IMR-90 (cell line): Measurements from ENCODE around the gene GZMM. TPM values are rescaled to one million over a fixed set of nuclear protein-coding genes. Genes with fewer than 3 reads are reported as not detected.
A peak's percentile ranks its signal among the peaks of the same experiment; 100 is the strongest.

Source experiments
- ATAC-seq: fragments of 200-7000 bp; cut with Tn5 transposase; 2 replicates; pipeline ENCODE4 v1.9.1; 2020; ENCODE audit warnings: low read depth, mild to moderate bottlenecking, moderate library complexity
- BruUV-seq: library from RNA; stranded (reverse); fragments of 400-500 nt; replicated peaks from 2 replicates; lab custom pipeline; 2021; lab: Mats Ljungman, UMichigan
- CTCF ChIA-PET: fragments of 300-600 bp; formaldehyde crosslinking; extraction: SDS; loops from one replicate; lab custom pipeline; 2021; ENCODE audit warnings: antibody characterized with exemption; lab: Yijun Ruan, JAX
- POLR2A ChIA-PET: fragments of 300-600 bp; sonication (Branson Sonifier 250); formaldehyde crosslinking; loops from one replicate; lab custom pipeline; 2022; ENCODE audit warnings: antibody characterized with exemption; ENCODE audit not compliant: unreplicated experiment; lab: Charles Lee
- DNase-seq: peaks from one replicate; pipeline ENCODE4 v3.0.0; 2013
- H2AFZ ChIP-seq: replicated peaks from 2 replicates; pipeline ENCODE3; 2013; ENCODE audit warnings: low read length, mild to moderate bottlenecking; ENCODE audit not compliant: poor library complexity
- H2AK5ac ChIP-seq: 2 replicates; pipeline ENCODE4 v1.6.1; 2013; ENCODE audit warnings: low read depth, low read length, inconsistent platforms
- H2AK9ac ChIP-seq: replicated peaks from 2 replicates; pipeline ENCODE3; 2013; ENCODE audit warnings: mild to moderate bottlenecking, low read depth, low read length, moderate library complexity; ENCODE audit not compliant: poor library complexity
- H2BK120ac ChIP-seq: 2 replicates; pipeline ENCODE4 v1.6.1; 2013; ENCODE audit warnings: low read depth, low read length, inconsistent platforms
- H2BK15ac ChIP-seq: 3 replicates; pipeline ENCODE4 v1.6.1; 2013; ENCODE audit warnings: low read depth, low read length, inconsistent platforms
- H2BK20ac ChIP-seq: 2 replicates; pipeline ENCODE4 v1.6.1; 2013; ENCODE audit warnings: low read depth, mild to moderate bottlenecking, inconsistent platforms, low read length, moderate library complexity
- H2BK5ac ChIP-seq: 2 replicates; pipeline ENCODE4 v1.6.1; 2013; ENCODE audit warnings: mild to moderate bottlenecking, low read depth, low read length, inconsistent platforms; ENCODE audit not compliant: poor library complexity, severe bottlenecking
- H3K14ac ChIP-seq: replicated peaks from 2 replicates; pipeline ENCODE4 v1.6.1; 2013; ENCODE audit warnings: low read depth, low read length, inconsistent platforms
- H3K18ac ChIP-seq: 2 replicates; pipeline ENCODE4 v1.6.1; 2013; ENCODE audit warnings: low read depth, low read length, control low read depth
- H3K23ac ChIP-seq: 2 replicates; pipeline ENCODE4 v1.6.1; 2013; ENCODE audit warnings: low read depth, low read length, inconsistent platforms
- H3K27ac ChIP-seq: 2 replicates; pipeline ENCODE4 v1.5.1; 2013; ENCODE audit warnings: mild to moderate bottlenecking, control low read depth, low read length; ENCODE audit not compliant: insufficient read depth
- H3K27me3 ChIP-seq: 2 replicates; pipeline ENCODE4 v1.6.1; 2013; ENCODE audit warnings: low read length; ENCODE audit not compliant: control insufficient read depth, insufficient read depth
- H3K36me3 ChIP-seq: 2 replicates; pipeline ENCODE4 v1.6.1; 2013; ENCODE audit warnings: low read length, mixed read lengths; ENCODE audit not compliant: control insufficient read depth, insufficient read depth
- H3K4ac ChIP-seq: 2 replicates; pipeline ENCODE4 v1.6.1; 2013; ENCODE audit warnings: low read depth, low read length, inconsistent platforms
- H3K4me1 ChIP-seq: 2 replicates; pipeline ENCODE4 v1.6.1; 2013; ENCODE audit warnings: low read length, mixed read lengths; ENCODE audit not compliant: control insufficient read depth, insufficient read depth
- H3K4me2 ChIP-seq: 2 replicates; pipeline ENCODE4 v1.6.1; 2013; ENCODE audit warnings: low read depth, mild to moderate bottlenecking, control low read depth, low read length, moderate library complexity
- H3K4me3 ChIP-seq: 2 replicates; pipeline ENCODE4 v1.5.1; 2013; ENCODE audit warnings: low read depth, mild to moderate bottlenecking, control low read depth, low read length, moderate library complexity; ENCODE audit not compliant: insufficient read depth
- H3K56ac ChIP-seq: 2 replicates; pipeline ENCODE4 v1.6.1; 2013; ENCODE audit warnings: low read length, inconsistent platforms; ENCODE audit not compliant: insufficient read depth; ENCODE audit errors: extremely low read depth
- H3K79me1 ChIP-seq, 2 experiments: 2 replicates each; pipeline ENCODE4 v1.6.1; 2013; ENCODE audit warnings: low read length in 2 of 2, inconsistent platforms in 1 of 2, low read depth in 1 of 2
- H3K9ac ChIP-seq: 2 replicates; pipeline ENCODE4 v1.6.1; 2013; ENCODE audit warnings: low read depth, low read length, control low read depth
- H3K9me1 ChIP-seq: 2 replicates; pipeline ENCODE4 v1.6.1; 2013; ENCODE audit warnings: low read length, inconsistent platforms; ENCODE audit not compliant: insufficient read depth
- H3K9me3 ChIP-seq: 2 replicates; pipeline ENCODE4 v1.6.1; 2013; ENCODE audit warnings: low read length; ENCODE audit not compliant: control insufficient read depth, insufficient read depth
- H4K20me1 ChIP-seq: 2 replicates; pipeline ENCODE4 v1.6.1; 2013; ENCODE audit warnings: low read length, inconsistent platforms; ENCODE audit not compliant: insufficient read depth
- H4K5ac ChIP-seq: 2 replicates; pipeline ENCODE4 v1.6.1; 2013; ENCODE audit warnings: mild to moderate bottlenecking, low read depth, low read length, control low read depth
- H4K8ac ChIP-seq, 2 experiments: 2 replicates each; pipeline ENCODE4 v1.6.1; 2013; ENCODE audit warnings: low read depth in 2 of 2, low read length in 2 of 2, control low read depth in 1 of 2, inconsistent platforms in 1 of 2
- H4K91ac ChIP-seq: 2 replicates; pipeline ENCODE4 v1.6.1; 2013; ENCODE audit warnings: low read depth, low read length, inconsistent platforms; ENCODE audit not compliant: insufficient read depth
- BHLHE40 ChIP-seq: fragments of 150-350 bp; IDR thresholded peaks from 2 replicates; pipeline ENCODE4 v1.6.1; 2016; ENCODE audit warnings: mild to moderate bottlenecking, low read depth, low read length
- CEBPB ChIP-seq: IDR thresholded peaks from 2 replicates; pipeline ENCODE4 v1.6.1; 2012; ENCODE audit warnings: low read depth, low read length, improper control_type of control experiment
- CHD1 ChIP-seq: IDR thresholded peaks from 2 replicates; pipeline ENCODE4 v1.6.1; 2012; ENCODE audit warnings: low read depth, low read length, improper control_type of control experiment
- CTCF ChIP-seq: conservative IDR thresholded peaks from 2 replicates; pipeline ENCODE4 v1.5.1; 2012; ENCODE audit warnings: mild to moderate bottlenecking, low read depth, low read length, improper control_type of control experiment
- FOS ChIP-seq: fragments of 150-350 bp; IDR thresholded peaks from 2 replicates; pipeline ENCODE4 v1.6.1; 2016; ENCODE audit warnings: low read depth, low read length
- MAFK ChIP-seq: IDR thresholded peaks from 2 replicates; pipeline ENCODE4 v1.6.1; 2012; ENCODE audit warnings: low read depth, low read length, improper control_type of control experiment
- MAZ ChIP-seq: IDR thresholded peaks from 2 replicates; pipeline ENCODE4 v1.6.1; 2012; ENCODE audit warnings: low read depth, mild to moderate bottlenecking, low read length, improper control_type of control experiment, moderate library complexity, borderline replicate concordance
- MXI1 ChIP-seq: IDR thresholded peaks from 2 replicates; pipeline ENCODE4 v1.6.1; 2012; ENCODE audit warnings: low read depth, mild to moderate bottlenecking, low read length, moderate library complexity, borderline replicate concordance
- NFE2L2 ChIP-seq: fragments of 150-350 bp; IDR thresholded peaks from 2 replicates; pipeline ENCODE4 v1.6.1; 2016; ENCODE audit warnings: low read depth, mild to moderate bottlenecking, low read length
- POLR2A ChIP-seq: IDR thresholded peaks from 2 replicates; pipeline ENCODE4 v1.6.1; 2012; ENCODE audit warnings: mild to moderate bottlenecking, low read depth, low read length
- RAD21 ChIP-seq: IDR thresholded peaks from 2 replicates; pipeline ENCODE4 v1.6.1; 2012; ENCODE audit warnings: low read length, improper control_type of control experiment
- RCOR1 ChIP-seq: IDR thresholded peaks from 2 replicates; pipeline ENCODE4 v1.6.1; 2012; ENCODE audit warnings: mild to moderate bottlenecking, low read length, improper control_type of control experiment; ENCODE audit not compliant: insufficient replicate concordance
- RFX5 ChIP-seq: IDR thresholded peaks from 2 replicates; pipeline ENCODE4 v1.8.0; 2012; ENCODE audit warnings: low read depth, mild to moderate bottlenecking, low read length, moderate library complexity
- SMC3 ChIP-seq: fragments of 150-350 bp; IDR thresholded peaks from 2 replicates; pipeline ENCODE4 v1.6.1; 2016; ENCODE audit warnings: low read depth, mild to moderate bottlenecking, antibody characterized with exemption, low read length, moderate library complexity
- WGBS, 2 experiments: methylation state at CpG; one replicate each; pipeline versions ENCODE4 v1.1.5 to v1.1.7; 2013; ENCODE audit warnings: missing lambda C conversion rate in 2 of 2; ENCODE audit not compliant: insufficient read length in 1 of 2; ENCODE audit errors: extremely low coverage in 2 of 2; 5-methylcytosine and 5-hydroxymethylcytosine counted together
- dilution Hi-C: fragments of 300-500 bp; cut with HindIII; formaldehyde crosslinking; loops from one replicate; pipeline ENCODE4 v1.14.3; 2018; ENCODE audit warnings: low sequenced_read_pairs; ENCODE audit not compliant: unreplicated experiment
- in situ Hi-C: fragments of 300-500 bp; cut with MboI; formaldehyde crosslinking; loops from 3 replicates; pipeline ENCODE4 v1.14.3; 2019; ENCODE audit warnings: low sequenced_read_pairs, inconsistent platforms, mixed read lengths
- intact Hi-C: fragments of 100-400 bp; cut with micrococcal nuclease; formaldehyde crosslinking; loops from 2 replicates; pipeline ENCODE4 v1.10.0; 2022
- polyA plus RNA-seq, 3 experiments: library from polyadenylated mRNA; depleted of rRNA; stranded (reverse); fragments of >200 nt; gene quantifications; 2 replicates each; pipeline ENCODE4 v1.2.3, GENCODE V29; 2012; ENCODE audit warnings: low replicate concordance in 1 of 3
- total RNA-seq: library from RNA; depleted of rRNA; stranded (reverse); fragments of >200 nt; gene quantifications from 2 replicates; pipeline ENCODE4 v1.2.3, GENCODE V29; 2012
- TF ChIP-seq, protein P1 (sequence below): fragments of 150-350 bp; IDR thresholded peaks from 2 replicates; pipeline ENCODE4 v1.6.1; 2016; ENCODE audit warnings: low read depth, mild to moderate bottlenecking, low read length, moderate library complexity, borderline replicate concordance
- TF ChIP-seq, protein P2 (sequence below): fragments of 150-350 bp; IDR thresholded peaks from 2 replicates; pipeline ENCODE4 v1.6.1; 2017; ENCODE audit warnings: mild to moderate bottlenecking, antibody characterized with exemption, low read length, low read depth

GZMM gene
- total and polyA plus RNA-seq, 2 of the 4 experiments (the other 2 are of a cell fraction) = 0.24 TPM; not detected in 1

DNA sequence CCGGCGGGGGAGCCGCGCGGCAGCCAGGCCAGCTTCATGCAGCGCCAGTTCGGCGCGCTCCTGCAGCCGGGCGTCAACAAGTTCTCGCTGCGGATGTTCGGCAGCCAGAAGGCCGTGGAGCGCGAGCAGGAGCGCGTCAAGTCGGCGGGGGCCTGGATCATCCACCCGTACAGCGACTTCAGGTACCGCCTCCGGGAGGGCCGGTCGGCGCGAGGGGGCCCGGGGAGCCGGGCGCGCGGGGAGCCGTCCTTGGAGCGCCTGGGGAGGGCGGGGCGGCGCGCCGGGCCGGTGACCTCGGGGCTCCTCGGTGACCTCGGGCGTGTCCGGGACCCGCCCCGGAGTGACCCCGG lies 46.5 kb downstream of the GZMM start:
- no peak overlapping the region for H3K18ac ChIP-seq
- intact Hi-C loops = no loop called here
- peak overlapping the region; percentile 36 for H3K4me3 ChIP-seq
- H3K79me1 ChIP-seq = no peaks in the 10 kb centered on the region
- no peaks in the 10 kb centered on the region for H3K9me3 ChIP-seq
- no peak overlapping the region for H3K4ac ChIP-seq
- no peak overlapping the region for H4K8ac ChIP-seq
- no peak overlapping the region for H2BK20ac ChIP-seq
- H2AK9ac ChIP-seq = no peak overlapping the region
- no peak overlapping the region for H3K9ac ChIP-seq
- no TSS peak for BruUV-seq
- CTCF ChIA-PET = no interaction called here
- no peak overlapping the region for H2AK5ac ChIP-seq
- no peak overlapping the region for H2BK120ac ChIP-seq
- H4K5ac ChIP-seq = no peak overlapping the region
- dilution Hi-C loops = no loop called here
- H3K56ac ChIP-seq = no peak overlapping the region
- no peak for TF ChIP-seq CHD1
- TF ChIP-seq MAFK = no peak
- no peak for TF ChIP-seq RAD21
- TF ChIP-seq FOS = no peak
- TF ChIP-seq, protein P1, sequence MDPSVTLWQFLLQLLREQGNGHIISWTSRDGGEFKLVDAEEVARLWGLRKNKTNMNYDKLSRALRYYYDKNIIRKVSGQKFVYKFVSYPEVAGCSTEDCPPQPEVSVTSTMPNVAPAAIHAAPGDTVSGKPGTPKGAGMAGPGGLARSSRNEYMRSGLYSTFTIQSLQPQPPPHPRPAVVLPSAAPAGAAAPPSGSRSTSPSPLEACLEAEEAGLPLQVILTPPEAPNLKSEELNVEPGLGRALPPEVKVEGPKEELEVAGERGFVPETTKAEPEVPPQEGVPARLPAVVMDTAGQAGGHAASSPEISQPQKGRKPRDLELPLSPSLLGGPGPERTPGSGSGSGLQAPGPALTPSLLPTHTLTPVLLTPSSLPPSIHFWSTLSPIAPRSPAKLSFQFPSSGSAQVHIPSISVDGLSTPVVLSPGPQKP = no peak
- no peak for TF ChIP-seq RCOR1
- TF ChIP-seq SMC3 = no peak
- TF ChIP-seq MXI1 = no peak
- TF ChIP-seq POLR2A = no peak
- TF ChIP-seq RFX5 = no peak
- TF ChIP-seq BHLHE40 = no peak
- no peak for TF ChIP-seq CEBPB
- TF ChIP-seq CTCF = no peak
- TF ChIP-seq, protein P2, sequence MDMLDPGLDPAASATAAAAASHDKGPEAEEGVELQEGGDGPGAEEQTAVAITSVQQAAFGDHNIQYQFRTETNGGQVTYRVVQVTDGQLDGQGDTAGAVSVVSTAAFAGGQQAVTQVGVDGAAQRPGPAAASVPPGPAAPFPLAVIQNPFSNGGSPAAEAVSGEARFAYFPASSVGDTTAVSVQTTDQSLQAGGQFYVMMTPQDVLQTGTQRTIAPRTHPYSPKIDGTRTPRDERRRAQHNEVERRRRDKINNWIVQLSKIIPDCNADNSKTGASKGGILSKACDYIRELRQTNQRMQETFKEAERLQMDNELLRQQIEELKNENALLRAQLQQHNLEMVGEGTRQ = no peak
- no peak for TF ChIP-seq NFE2L2
- TF ChIP-seq MAZ = no peak
- no peak overlapping the region for H3K14ac ChIP-seq
- H4K91ac ChIP-seq = no peak overlapping the region
- in situ Hi-C loops = no loop called here
- peaks cover 5% of the 10 kb centered on the region for H3K4me1 ChIP-seq
- H3K9me1 ChIP-seq = no peaks in the 10 kb centered on the region
- no peak overlapping the region for H3K23ac ChIP-seq
- no peak overlapping the region for H2BK15ac ChIP-seq
- peak; percentile 19 for ATAC-seq
- H4K20me1 ChIP-seq = peaks cover 32% of the 10 kb centered on the region
- no peaks in the 10 kb centered on the region for H3K36me3 ChIP-seq
- H3K27me3 ChIP-seq = peaks cover 24% of the 10 kb centered on the region
- peak; percentile 30 for DNase-seq
- H3K27ac ChIP-seq = no peak overlapping the region
- peak overlapping the region; percentile 64 for H3K4me2 ChIP-seq
- 0% methylated on average over 42 of the region's 50 CpGs; no CpG with 5 or more reads in 1 of the 2 experiments for WGBS, 2 experiments
- POLR2A ChIA-PET = no interaction called here
- H2AFZ ChIP-seq = peak overlapping the region; percentile 61
- H2BK5ac ChIP-seq = no peak overlapping the region
